Measurements from ENCODE around the gene AHI1. TPM values are rescaled to one million over a fixed set of nuclear protein-coding genes. Genes with fewer than 3 reads are reported as not detected.
A peak's percentile ranks its signal among the peaks of the same experiment; 100 is the strongest.

The AHI1 gene
- total and polyA plus RNA-seq, 5 donors = 5.9 to 30.7 (median 16.0) TPM

DNA sequence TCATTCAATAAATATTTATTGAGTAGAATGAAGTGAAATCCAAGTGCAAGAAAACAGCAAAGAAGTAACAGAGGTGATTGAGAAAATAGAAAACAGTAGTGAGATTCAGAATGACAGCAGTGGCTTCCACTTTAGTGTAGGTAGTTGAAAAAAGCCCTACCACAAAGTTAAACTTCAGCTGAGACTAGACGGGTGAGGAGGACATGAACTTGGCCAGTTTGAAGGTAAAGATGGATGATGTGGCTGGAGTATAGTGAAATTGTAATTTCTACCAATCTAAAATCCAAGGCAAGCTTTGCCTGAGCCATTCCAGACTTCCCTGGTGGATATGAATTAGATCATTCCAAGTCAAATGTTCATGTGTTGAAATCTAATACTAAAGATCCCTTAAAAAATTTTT lies 32.6 kb upstream of the AHI1 start:
- intact Hi-C loops (cut with DNase I) = loop anchor here in 2 of 4 donors (10.0 kb wide), 3 partner anchors 385 to 785 kb away; no protein-coding TSS in a partner anchor
- no peaks in the 10 kb centered on the region for H3K4me1 ChIP-seq (ENCODE audit: control insufficient read depth, insufficient read depth, low read length)
- H3K27me3 ChIP-seq (ENCODE audit: control insufficient read depth, insufficient read depth) = no peaks in the 10 kb centered on the region
- H3K4me3 ChIP-seq (ENCODE audit: low read length) = no peak overlapping the region
- ATAC-seq (no peak), DNase-seq (no peak)
- WGBS = 73% methylated on average over 1 of the region's 1 CpG
- no peaks in the 10 kb centered on the region for H3K9me3 ChIP-seq (ENCODE audit: control insufficient read depth, low read length)
- H3K27ac ChIP-seq (ENCODE audit: low read length) = no peak overlapping the region

DNA sequence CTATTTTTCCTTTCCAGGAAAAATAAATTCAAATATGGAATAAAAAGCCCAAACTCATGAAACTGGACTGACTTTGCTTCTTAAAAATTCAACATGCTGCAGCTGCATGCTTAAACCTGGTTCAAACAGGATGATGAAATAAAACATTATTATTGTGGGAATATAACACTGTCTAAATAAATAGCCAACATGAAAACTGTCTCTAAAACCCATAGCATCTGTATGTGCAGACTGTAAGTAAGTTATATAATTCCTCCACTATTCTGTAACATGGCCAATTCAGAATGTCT lies 30.4 kb upstream of the AHI1 start:
- Histone ChIP-seq H3K4me3 (ENCODE audit: low read length) (no peak overlapping the region), H3K27ac (ENCODE audit: low read length) (no peak overlapping the region), H3K9me3 (ENCODE audit: control insufficient read depth, low read length) (no peaks in the 10 kb centered on the region), H3K27me3 (ENCODE audit: control insufficient read depth, insufficient read depth) (no peaks in the 10 kb centered on the region), H3K4me1 (ENCODE audit: control insufficient read depth, insufficient read depth, low read length) (no peaks in the 10 kb centered on the region)
- intact Hi-C loops (cut with DNase I) = no loop called here
- DNase-seq = no peak
- no peak for ATAC-seq

DNA sequence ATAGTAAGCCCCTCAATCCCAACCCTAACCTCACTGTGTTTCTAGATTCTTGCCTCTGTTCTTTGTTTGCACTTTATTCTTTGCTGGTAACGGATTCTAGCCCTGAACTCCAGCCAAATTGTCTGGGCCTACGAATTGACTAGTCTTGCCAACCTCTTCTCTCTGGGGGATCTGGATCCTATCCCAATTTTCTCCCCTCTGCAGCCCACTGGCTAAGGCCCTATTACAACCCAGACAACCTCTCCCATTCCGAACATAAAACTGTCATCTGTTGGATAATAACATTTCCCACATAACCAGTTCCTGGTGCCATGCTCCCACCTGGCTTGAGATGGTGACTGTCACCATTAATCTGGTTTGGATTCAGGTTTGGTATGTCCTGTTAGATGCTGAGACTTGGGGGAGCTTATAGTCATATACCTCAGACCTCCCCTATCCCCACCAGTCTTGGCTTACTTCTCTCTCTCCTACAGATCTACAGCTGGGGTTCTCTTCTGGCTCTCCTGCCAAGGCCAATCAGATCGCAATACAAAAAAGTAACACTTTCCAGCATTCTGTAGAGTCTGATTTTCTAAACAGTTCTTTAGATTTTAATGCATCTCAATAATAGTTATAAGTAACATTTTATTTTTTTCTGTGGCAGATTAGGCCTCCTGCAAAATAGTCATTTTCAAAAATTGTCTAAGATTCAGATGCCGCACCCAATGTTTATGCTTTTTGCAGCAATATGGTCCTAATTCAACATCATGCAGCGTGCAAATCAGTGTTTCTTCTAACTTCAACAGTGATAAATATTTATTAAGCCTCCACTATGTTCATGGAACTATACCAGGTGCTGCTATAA lies 29.8 kb upstream of the AHI1 start:
- 73% methylated on average over 6 of the region's 6 CpGs for WGBS
- Histone ChIP-seq H3K27me3 (ENCODE audit: control insufficient read depth, insufficient read depth) (no peaks in the 10 kb centered on the region), H3K4me1 (ENCODE audit: control insufficient read depth, insufficient read depth, low read length) (no peaks in the 10 kb centered on the region), H3K27ac (ENCODE audit: low read length) (no peak overlapping the region), H3K9me3 (ENCODE audit: control insufficient read depth, low read length) (no peaks in the 10 kb centered on the region), H3K4me3 (ENCODE audit: low read length) (no peak overlapping the region)
- ATAC-seq (no peak), DNase-seq (no peak)
- intact Hi-C loops (cut with DNase I) = no loop called here

DNA sequence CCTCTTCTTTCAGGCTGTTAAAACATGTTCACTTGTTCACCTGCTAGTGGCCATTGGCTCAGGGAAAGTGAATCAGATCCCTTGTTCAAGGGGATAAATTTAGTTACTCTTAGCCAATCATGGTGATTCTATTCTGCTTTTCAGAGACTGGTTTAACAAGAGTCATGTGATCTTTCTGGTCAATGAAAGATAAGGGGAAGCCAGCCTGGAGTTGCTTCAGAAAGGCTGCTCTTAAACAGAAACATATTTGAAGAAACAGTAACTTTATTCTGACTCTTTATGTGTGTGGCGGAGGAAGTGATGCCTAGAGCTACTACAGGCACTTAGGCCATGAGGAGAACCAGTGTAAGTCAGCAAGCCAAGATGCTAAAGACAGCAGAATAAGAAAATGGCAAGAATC lies 28.1 kb upstream of the AHI1 start:
- 98% methylated on average over 1 of the region's 1 CpG for WGBS
- no peak for ATAC-seq
- no peak for DNase-seq
- H3K4me3 ChIP-seq (ENCODE audit: low read length) = no peak overlapping the region
- H3K27ac ChIP-seq (ENCODE audit: low read length) = no peak overlapping the region
- intact Hi-C loops (cut with DNase I) = no loop called here
- H3K9me3 ChIP-seq (ENCODE audit: control insufficient read depth, low read length) = no peaks in the 10 kb centered on the region
- H3K4me1 ChIP-seq (ENCODE audit: control insufficient read depth, insufficient read depth, low read length) = no peaks in the 10 kb centered on the region
- no peaks in the 10 kb centered on the region for H3K27me3 ChIP-seq (ENCODE audit: control insufficient read depth, insufficient read depth)

DNA sequence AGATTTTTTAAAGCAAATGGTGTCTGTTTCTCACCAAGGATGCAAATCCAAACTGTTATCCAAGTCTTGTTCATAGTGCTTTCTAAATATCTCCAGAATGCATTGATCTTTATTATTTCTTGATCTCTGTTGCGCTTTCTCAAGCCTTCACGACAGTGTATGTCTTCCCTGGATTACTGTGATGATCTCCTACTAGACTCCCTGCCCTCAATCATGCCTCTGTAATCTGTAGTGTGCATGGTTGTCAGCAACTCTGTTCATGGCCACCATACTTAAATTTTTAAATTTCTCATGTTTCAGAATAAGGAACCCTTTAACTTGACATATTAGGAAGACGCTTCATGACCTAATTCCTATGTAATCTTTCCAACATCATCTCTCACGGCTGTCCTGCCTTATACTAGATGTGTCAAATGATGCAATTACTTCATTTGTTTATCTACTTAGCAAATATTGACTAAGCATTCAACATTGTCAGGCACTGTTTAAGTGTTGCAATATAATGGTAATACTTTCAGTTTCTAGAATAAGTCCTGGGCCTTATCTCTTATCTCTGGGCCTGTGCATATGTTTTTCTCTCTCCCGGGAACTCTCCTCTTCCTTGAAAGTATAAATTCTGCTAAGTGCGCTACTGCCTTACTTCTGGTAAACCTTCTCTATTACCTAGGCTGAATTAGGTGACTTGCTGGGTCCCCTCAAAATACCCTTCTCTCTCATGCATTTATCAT lies 25.6 kb upstream of the AHI1 start:
- ATAC-seq (no peak), DNase-seq (no peak)
- Histone ChIP-seq H3K9me3 (ENCODE audit: control insufficient read depth, low read length) (no peaks in the 10 kb centered on the region), H3K4me3 (ENCODE audit: low read length) (no peak overlapping the region), H3K27ac (ENCODE audit: low read length) (no peak overlapping the region), H3K27me3 (ENCODE audit: control insufficient read depth, insufficient read depth) (no peaks in the 10 kb centered on the region), H3K4me1 (ENCODE audit: control insufficient read depth, insufficient read depth, low read length) (no peaks in the 10 kb centered on the region)
- WGBS = 79% methylated on average over 6 of the region's 6 CpGs
- intact Hi-C loops (cut with DNase I) = no loop called here

DNA sequence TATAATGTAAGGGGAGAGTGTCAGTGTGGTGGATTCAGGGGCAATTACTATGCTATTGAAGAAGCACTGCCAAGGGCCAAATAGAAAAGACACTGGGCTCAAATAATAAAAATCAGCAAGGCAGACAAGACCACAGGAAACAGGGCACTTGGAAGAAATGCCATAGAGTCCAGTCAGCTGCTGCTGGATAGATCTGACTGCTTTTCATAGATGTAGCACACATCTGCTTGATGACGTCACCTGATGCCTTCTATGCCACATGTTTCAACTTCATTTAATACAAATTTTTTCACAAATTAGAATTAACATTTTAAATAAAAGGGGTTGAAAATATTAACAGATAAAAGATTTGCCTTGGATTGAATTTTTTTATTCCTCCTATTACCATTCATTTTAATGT lies 23.9 kb upstream of the AHI1 start:
- H3K27me3 ChIP-seq (ENCODE audit: control insufficient read depth, insufficient read depth) = no peaks in the 10 kb centered on the region
- H3K27ac ChIP-seq (ENCODE audit: low read length) = no peak overlapping the region
- ATAC-seq = no peak
- 94% methylated on average over 1 of the region's 1 CpG for WGBS
- H3K4me3 ChIP-seq (ENCODE audit: low read length) = no peak overlapping the region
- no peak for DNase-seq
- no peaks in the 10 kb centered on the region for H3K4me1 ChIP-seq (ENCODE audit: control insufficient read depth, insufficient read depth, low read length)
- intact Hi-C loops (cut with DNase I) = no loop called here
- H3K9me3 ChIP-seq (ENCODE audit: control insufficient read depth, low read length) = no peaks in the 10 kb centered on the region

DNA sequence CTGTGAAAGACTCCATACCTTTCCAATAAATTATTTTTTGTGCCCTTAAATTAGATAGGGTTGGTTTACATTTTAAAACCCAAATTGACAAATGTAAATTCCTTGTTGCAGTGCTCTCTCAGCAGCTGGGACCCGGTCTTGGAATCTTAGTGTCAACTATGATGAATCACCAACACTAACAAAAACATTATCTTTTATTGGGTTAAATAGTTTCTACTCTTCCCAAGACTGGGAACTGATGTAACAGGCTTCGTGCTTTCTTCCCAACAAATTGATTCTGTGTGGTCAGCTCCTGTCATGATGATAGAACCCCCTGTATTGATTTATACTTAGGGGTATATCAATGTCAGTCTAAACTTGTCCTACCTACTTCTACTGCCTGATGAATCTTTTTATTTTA lies 23.2 kb upstream of the AHI1 start:
- 74% methylated on average over 2 of the region's 2 CpGs for WGBS
- ATAC-seq (no peak), DNase-seq (no peak)
- Histone ChIP-seq H3K4me1 (ENCODE audit: control insufficient read depth, insufficient read depth, low read length) (no peaks in the 10 kb centered on the region), H3K4me3 (ENCODE audit: low read length) (no peak overlapping the region), H3K27me3 (ENCODE audit: control insufficient read depth, insufficient read depth) (no peaks in the 10 kb centered on the region), H3K27ac (ENCODE audit: low read length) (no peak overlapping the region), H3K9me3 (ENCODE audit: control insufficient read depth, low read length) (no peaks in the 10 kb centered on the region)
- intact Hi-C loops (cut with DNase I) = no loop called here

DNA sequence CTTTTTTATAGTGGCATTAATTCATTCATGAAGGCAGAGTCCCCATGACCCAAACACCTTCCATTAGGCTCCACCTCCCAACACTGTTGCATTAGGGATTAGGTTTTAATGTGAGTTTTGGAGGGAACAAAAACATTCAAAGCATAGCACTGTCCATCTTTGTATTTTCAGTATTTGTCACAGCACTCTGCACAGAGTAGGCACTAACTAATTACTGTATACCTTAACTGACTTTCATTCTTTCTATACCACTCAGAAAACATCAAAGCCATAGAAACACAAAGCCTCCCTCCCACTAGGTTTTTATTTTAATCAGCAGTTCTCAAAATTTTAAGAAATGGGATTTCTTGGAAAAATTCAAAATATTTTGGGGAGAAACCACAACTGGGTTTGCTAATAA lies 21.8 kb upstream of the AHI1 start:
- Histone ChIP-seq H3K4me3 (ENCODE audit: low read length) (no peak overlapping the region), H3K9me3 (ENCODE audit: control insufficient read depth, low read length) (no peaks in the 10 kb centered on the region), H3K27me3 (ENCODE audit: control insufficient read depth, insufficient read depth) (no peaks in the 10 kb centered on the region), H3K27ac (ENCODE audit: low read length) (no peak overlapping the region), H3K4me1 (ENCODE audit: control insufficient read depth, insufficient read depth, low read length) (no peaks in the 10 kb centered on the region)
- DNase-seq = no peak
- intact Hi-C loops (cut with DNase I) = no loop called here
- ATAC-seq = no peak

DNA sequence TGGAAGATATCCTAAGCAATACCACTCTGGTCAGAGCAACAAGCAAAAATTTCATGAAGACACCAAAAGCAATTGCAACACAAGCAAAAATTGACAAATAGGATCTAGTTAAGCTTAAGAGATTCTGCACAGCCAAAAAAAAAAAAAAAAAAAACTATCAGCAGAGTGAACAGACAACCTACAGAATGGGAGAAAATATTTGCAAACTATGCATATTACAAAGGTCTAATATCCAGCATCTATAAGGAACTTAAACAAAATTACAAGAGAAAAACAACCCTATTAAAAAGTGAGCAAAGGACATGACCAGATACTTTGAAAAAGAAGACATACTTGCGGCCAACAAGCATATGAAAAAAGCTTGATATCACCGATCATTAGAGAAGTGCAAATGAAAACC lies 20.0 kb upstream of the AHI1 start:
- ATAC-seq = no peak
- DNase-seq = no peak
- Histone ChIP-seq H3K4me1 (ENCODE audit: control insufficient read depth, insufficient read depth, low read length) (no peaks in the 10 kb centered on the region), H3K9me3 (ENCODE audit: control insufficient read depth, low read length) (no peaks in the 10 kb centered on the region), H3K27ac (ENCODE audit: low read length) (no peak overlapping the region), H3K4me3 (ENCODE audit: low read length) (no peak overlapping the region), H3K27me3 (ENCODE audit: control insufficient read depth, insufficient read depth) (no peaks in the 10 kb centered on the region)
- intact Hi-C loops (cut with DNase I) = no loop called here
- 97% methylated on average over 2 of the region's 2 CpGs for WGBS

DNA sequence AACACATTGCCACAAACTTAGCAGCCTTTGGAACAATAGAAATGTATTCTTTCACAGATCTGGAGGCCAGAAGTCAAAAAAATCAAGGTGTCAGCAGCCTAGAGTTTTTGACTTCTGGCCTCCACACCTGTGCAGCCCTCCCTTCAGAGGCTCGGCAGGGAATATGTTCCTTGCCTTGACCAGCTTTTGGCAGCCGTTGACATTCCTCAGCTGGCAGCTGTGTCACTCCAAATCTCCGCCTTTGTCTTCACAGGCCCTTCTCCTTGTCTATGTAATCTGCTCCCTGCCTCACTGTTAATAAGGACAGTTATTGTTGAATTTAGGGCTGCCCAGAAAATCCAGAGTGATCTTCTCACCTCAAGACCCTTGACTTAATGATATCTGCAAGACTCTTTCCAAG lies 17.2 kb upstream of the AHI1 start:
- ATAC-seq = no peak
- DNase-seq = no peak
- Histone ChIP-seq H3K4me3 (ENCODE audit: low read length) (no peak overlapping the region), H3K9me3 (ENCODE audit: control insufficient read depth, low read length) (no peaks in the 10 kb centered on the region), H3K4me1 (ENCODE audit: control insufficient read depth, insufficient read depth, low read length) (no peaks in the 10 kb centered on the region), H3K27me3 (ENCODE audit: control insufficient read depth, insufficient read depth) (no peaks in the 10 kb centered on the region), H3K27ac (ENCODE audit: low read length) (no peak overlapping the region)
- intact Hi-C loops (cut with DNase I) = no loop called here
- 56% methylated on average over 3 of the region's 3 CpGs for WGBS

DNA sequence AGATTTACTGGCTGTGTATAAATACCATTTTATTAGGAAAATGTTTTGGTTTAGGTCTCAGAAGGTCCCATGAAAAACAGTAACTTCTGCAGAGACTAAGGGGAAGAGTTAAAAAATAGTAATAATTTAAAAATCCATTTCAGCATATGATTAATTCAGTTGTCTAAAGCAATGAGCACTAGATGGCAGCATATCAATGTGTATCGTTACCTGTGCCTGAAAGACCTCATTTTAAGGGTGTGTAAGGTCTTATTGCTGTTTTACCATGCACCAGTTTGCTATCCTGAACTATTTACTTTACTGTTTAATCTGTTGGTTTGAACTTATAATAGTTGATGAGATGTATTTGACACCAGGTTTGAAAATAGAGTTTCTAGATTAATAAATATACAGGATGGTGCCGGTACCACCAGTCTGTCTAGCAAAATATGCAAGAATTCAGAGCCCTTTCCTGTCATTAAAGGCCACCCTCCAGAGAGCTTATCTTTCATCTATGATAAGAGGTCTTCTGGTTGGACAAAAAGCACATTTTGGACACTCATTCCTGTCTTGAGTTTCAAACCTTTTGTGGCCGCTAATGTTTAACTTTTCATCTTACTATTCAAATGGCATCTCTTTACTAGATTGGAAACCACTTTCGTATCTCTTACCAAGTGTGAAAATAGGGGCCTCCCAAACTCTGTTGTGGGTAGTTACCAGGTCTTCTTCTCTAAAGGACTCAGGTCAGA lies 8.9 kb upstream of the AHI1 start:
- WGBS = 63% methylated on average over 4 of the region's 4 CpGs
- Histone ChIP-seq H3K4me3 (ENCODE audit: low read length) (no peak overlapping the region), H3K9me3 (ENCODE audit: control insufficient read depth, low read length) (no peaks in the 10 kb centered on the region), H3K4me1 (ENCODE audit: control insufficient read depth, insufficient read depth, low read length) (no peaks in the 10 kb centered on the region), H3K27me3 (ENCODE audit: control insufficient read depth, insufficient read depth) (no peaks in the 10 kb centered on the region), H3K27ac (ENCODE audit: low read length) (no peak overlapping the region)
- no peak for DNase-seq
- intact Hi-C loops (cut with DNase I) = no loop called here
- peak; percentile 47 to 73 for ATAC-seq

All from right cardiac atrium (tissue), 5 donors.